Transverse colon (tissue), 4 donors: ENCODE data around the gene KTN1. TPM values are rescaled to one million over a fixed set of nuclear protein-coding genes. Genes with fewer than 3 reads are reported as not detected.

Experiments used
- DNase-seq: peaks from one replicate; pipeline ENCODE4 v3.0.0-alpha.2; 2019
- H3K27ac ChIP-seq, 4 donors: fragments of 200-600 bp; sonication (generic); 2 replicates each; pipeline ENCODE4 v1.5.1; 2016 to 2018; ENCODE audit warnings: inconsistent platforms in 4 of 4
- H3K27me3 ChIP-seq: fragments of 200-600 bp; sonication (generic); 2 replicates; pipeline ENCODE4 v1.5.1; 2017; ENCODE audit warnings: inconsistent platforms
- H3K36me3 ChIP-seq, 4 donors: fragments of 200-600 bp; sonication (generic); 2 replicates each; pipeline ENCODE4 v1.5.1; 2017 to 2019; ENCODE audit warnings: inconsistent platforms in 4 of 4
- H3K4me1 ChIP-seq, 4 donors: fragments of 200-600 bp; sonication (generic); 2 replicates each; pipeline ENCODE4 v1.5.1; 2017 to 2020; ENCODE audit warnings: inconsistent platforms in 4 of 4
- H3K4me3 ChIP-seq, 4 donors: fragments of 200-600 bp; sonication (generic); 1 replicate in 1 of 4; 2 replicates in 3 of 4; pipeline versions ENCODE4 v1.5.1 to v1.6.1; 2017 to 2019; ENCODE audit warnings: inconsistent platforms in 4 of 4
- H3K9me3 ChIP-seq, 2 donors: fragments of 200-600 bp; sonication (generic); 2 replicates each; pipeline ENCODE4 v1.5.1; 2017 to 2019; ENCODE audit warnings: inconsistent platforms in 2 of 2
- EP300 ChIP-seq: sonication (generic); formaldehyde crosslinking; IDR thresholded peaks from one replicate; pipeline ENCODE4 v1.6.1; 2017; ENCODE audit warnings: antibody characterized with exemption, low read depth
- POLR2A ChIP-seq: fragments of 450-650 bp; IDR thresholded peaks from one replicate; pipeline ENCODE4 v1.6.1; 2016; ENCODE audit warnings: antibody characterized with exemption, mild to moderate bottlenecking, moderate library complexity
- POLR2AphosphoS5 ChIP-seq, 3 donors: sonication (generic); formaldehyde crosslinking; IDR thresholded peaks; one replicate each; pipeline ENCODE4 v1.6.1; 2016; ENCODE audit warnings: antibody characterized with exemption in 3 of 3
- WGBS, 2 donors: methylation state at CpG; one replicate each; pipeline ENCODE4 v1.1.5; 2018; ENCODE audit warnings: low coverage in 1 of 2; 5-methylcytosine and 5-hydroxymethylcytosine counted together
- in situ Hi-C, 4 donors: fragments of 200-750 bp; cut with MboI; loops; one replicate each; pipeline versions ENCODE4 v1.15.0 to v1.15.1; 2017; ENCODE audit warnings: low sequenced_read_pairs in 3 of 4, low pct_ligation_motif_present in 1 of 4, low pct_unique_long_range_greater_than_20kb in 1 of 4
- intact Hi-C: fragments of 100-400 bp; cut with DNase I; formaldehyde crosslinking; loops from one replicate; pipeline ENCODE4 v1.15.1; 2023; ENCODE audit warnings: low total_unique reads
- total RNA-seq, 4 donors: library from RNA; depleted of rRNA; stranded (reverse); fragments of >200 nt; gene quantifications; one replicate each; pipeline ENCODE4 v1.1.0, GENCODE V29; 2016
- TF ChIP-seq, protein P1 (sequence below), 5 experiments: fragments of 200-600 bp in 3 of 5; fragments of 450-650 bp in 2 of 5; sonication (generic) in 3 of 5; IDR thresholded peaks; 1 replicate in 2 of 5; 2 replicates in 3 of 5; pipeline ENCODE4 v1.5.1; 2016 to 2017; ENCODE audit warnings: antibody characterized with exemption in 5 of 5, inconsistent platforms in 3 of 5, mild to moderate bottlenecking in 2 of 5, moderate library complexity in 1 of 5

Gene KTN1
- total RNA-seq, 4 donors from 2014 or later: 101 to 279 (median 129) TPM

GRCh38 chr14:55667801-55668200, 87.8 kb downstream of the KTN1 start:
- in situ Hi-C loops (loop anchor here in 2 of 4 donors (25.0 kb wide), 1 partner anchor 230 kb away; the partner anchor contains the start of gene TBPL2 (in 2 of the 2)), intact Hi-C loops (no loop called here)
- H3K27me3 ChIP-seq: no peaks in the 10 kb centered on the region
- DNase-seq: no peak
- no peaks in the 10 kb centered on the region for H3K9me3 ChIP-seq
- no peaks in the 10 kb centered on the region for H3K4me1 ChIP-seq
- H3K36me3 ChIP-seq: peaks cover 0 to 38% (median 20%) of the 10 kb centered on the region in 4 donors
- H3K4me3 ChIP-seq: no peak overlapping the region
- no peak for TF ChIP-seq POLR2A
- TF ChIP-seq, protein P1, sequence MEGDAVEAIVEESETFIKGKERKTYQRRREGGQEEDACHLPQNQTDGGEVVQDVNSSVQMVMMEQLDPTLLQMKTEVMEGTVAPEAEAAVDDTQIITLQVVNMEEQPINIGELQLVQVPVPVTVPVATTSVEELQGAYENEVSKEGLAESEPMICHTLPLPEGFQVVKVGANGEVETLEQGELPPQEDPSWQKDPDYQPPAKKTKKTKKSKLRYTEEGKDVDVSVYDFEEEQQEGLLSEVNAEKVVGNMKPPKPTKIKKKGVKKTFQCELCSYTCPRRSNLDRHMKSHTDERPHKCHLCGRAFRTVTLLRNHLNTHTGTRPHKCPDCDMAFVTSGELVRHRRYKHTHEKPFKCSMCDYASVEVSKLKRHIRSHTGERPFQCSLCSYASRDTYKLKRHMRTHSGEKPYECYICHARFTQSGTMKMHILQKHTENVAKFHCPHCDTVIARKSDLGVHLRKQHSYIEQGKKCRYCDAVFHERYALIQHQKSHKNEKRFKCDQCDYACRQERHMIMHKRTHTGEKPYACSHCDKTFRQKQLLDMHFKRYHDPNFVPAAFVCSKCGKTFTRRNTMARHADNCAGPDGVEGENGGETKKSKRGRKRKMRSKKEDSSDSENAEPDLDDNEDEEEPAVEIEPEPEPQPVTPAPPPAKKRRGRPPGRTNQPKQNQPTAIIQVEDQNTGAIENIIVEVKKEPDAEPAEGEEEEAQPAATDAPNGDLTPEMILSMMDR (IDR thresholded peaks at IDR 0.05): no peak
- no peak for TF ChIP-seq EP300
- TF ChIP-seq POLR2AphosphoS5 (IDR thresholded peaks at IDR 0.05): no peak
- H3K27ac ChIP-seq: no peak overlapping the region
- WGBS, 2 donors: 92 to 95% methylated on average over 2 of the region's 2 CpGs

DNA sequence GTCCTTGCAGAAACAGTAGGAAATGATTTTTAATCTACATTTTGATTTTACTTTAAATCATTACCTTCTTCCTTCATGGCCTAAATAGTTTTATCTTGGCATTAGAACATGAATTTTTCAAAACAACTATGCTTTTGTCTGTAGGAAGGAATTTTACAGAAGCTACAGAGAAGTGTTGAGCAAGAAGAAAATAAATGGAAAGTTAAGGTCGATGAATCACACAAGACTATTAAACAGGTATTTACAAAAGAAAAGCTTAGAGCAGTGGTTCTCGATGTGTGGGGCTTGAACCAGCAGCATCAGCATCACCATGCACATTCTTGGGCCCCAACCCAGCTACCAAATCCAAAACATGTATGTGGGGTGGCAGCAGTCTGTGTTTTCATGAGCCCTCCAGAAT, 91.6 kb downstream of the KTN1 start:
- 90 to 95% methylated on average over 2 of the region's 2 CpGs for WGBS, 2 donors
- Histone ChIP-seq H3K36me3 (peaks cover 0 to 68% (median 33%) of the 10 kb centered on the region in 4 donors), H3K4me3 (no peak overlapping the region), H3K9me3 (no peaks in the 10 kb centered on the region), H3K27me3 (no peaks in the 10 kb centered on the region), H3K27ac (no peak overlapping the region), H3K4me1 (no peaks in the 10 kb centered on the region)
- intact Hi-C loops (no loop called here), in situ Hi-C loops (loop anchor here in 2 of 4 donors (25.0 kb wide), 1 partner anchor 234 kb away; the partner anchor contains the start of gene TBPL2 (in 2 of the 2))
- no peak for TF ChIP-seq EP300
- TF ChIP-seq POLR2A: no peak
- TF ChIP-seq, protein P1 (IDR thresholded peaks at IDR 0.05): no peak
- TF ChIP-seq POLR2AphosphoS5 (IDR thresholded peaks at IDR 0.05): no peak
- no peak for DNase-seq

DNA sequence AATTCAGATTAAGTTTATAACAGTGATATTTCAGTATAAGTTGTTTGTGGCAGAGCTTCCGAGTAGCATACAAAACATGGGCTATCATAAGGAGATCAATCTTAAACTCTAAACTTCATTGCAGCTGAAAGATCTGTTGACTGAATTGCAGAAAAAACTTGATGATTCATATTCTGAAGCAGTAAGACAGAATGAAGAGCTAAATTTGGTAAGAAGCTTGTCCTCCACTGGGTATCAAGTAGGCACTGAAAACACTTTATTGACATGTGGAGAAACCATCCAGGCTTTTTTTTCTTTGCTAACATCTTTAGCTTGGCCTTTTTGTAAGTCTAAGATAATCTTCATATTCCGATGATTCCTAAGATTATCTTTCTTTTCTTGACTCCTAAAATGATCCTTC, 93.0 kb downstream of the KTN1 start:
- 88 to 95% methylated on average over 2 of the region's 2 CpGs for WGBS, 2 donors

GRCh38 chr14:55681096-55681495, 101.1 kb downstream of the KTN1 start:
- Histone ChIP-seq H3K4me1 (no peaks in the 10 kb centered on the region), H3K9me3 (no peaks in the 10 kb centered on the region), H3K36me3 (peaks cover 0 to 82% (median 31%) of the 10 kb centered on the region in 4 donors), H3K27ac (no peak overlapping the region), H3K4me3 (no peak overlapping the region), H3K27me3 (no peaks in the 10 kb centered on the region)
- no peak for DNase-seq
- 96 to 97% methylated on average over 2 of the region's 2 CpGs for WGBS, 2 donors
- in situ Hi-C loops (no loop called here), intact Hi-C loops (no loop called here)
- TF ChIP-seq, protein P1 (IDR thresholded peaks at IDR 0.05): no peak
- no peak for TF ChIP-seq POLR2A

More for the DNA sequence above, 93.0 kb downstream of the KTN1 start:
- Histone ChIP-seq H3K9me3 (no peaks in the 10 kb centered on the region), H3K4me1 (no peaks in the 10 kb centered on the region), H3K36me3 (peaks cover 0 to 74% (median 36%) of the 10 kb centered on the region in 4 donors), H3K4me3 (no peak overlapping the region), H3K27me3 (no peaks in the 10 kb centered on the region), H3K27ac (no peak overlapping the region)
- in situ Hi-C loops (loop anchor here in 2 of 4 donors (25.0 kb wide), 1 partner anchor 236 kb away; the partner anchor contains the start of gene TBPL2 (in 2 of the 2)), intact Hi-C loops (no loop called here)
- DNase-seq: no peak
- TF ChIP-seq POLR2A (no peak), POLR2AphosphoS5 (IDR thresholded peaks at IDR 0.05) (no peak), EP300 (no peak)
- TF ChIP-seq, protein P1 (IDR thresholded peaks at IDR 0.05): no peak
